Stimulated activated naive B cell treated with anti-CD40 and anti-IgM and Interleukin-4, amounts not matched to agents 10 μg/mL and 1 μg/mL and 100 μg/mL, for 72 hours (primary cell): ENCODE data around the gene RTP1.
A peak's percentile ranks its signal among the peaks of the same experiment; 100 is the strongest.
"Not testable (repeated sequence)": the region's sequence is repeated elsewhere in the genome, so short reads cannot be mapped to it uniquely, and the experiment has no call there.

Source experiments
- ATAC-seq, 2 donors: fragments of 150-1000 bp; cut with Tn5 transposase; replicated peaks; 2 replicates each; pipeline ENCODE4 v1.10.0; 2021; ENCODE audit warnings: moderate library complexity in 1 of 2
- DNase-seq: peaks from one replicate; pipeline ENCODE4 v3.0.0; 2021
- H3K27ac Mint-ChIP-seq: one replicate; pipeline ENCODE4 v1.8.0; 2022; ENCODE audit warnings: mild to moderate bottlenecking, mixed read lengths
- H3K27me3 Mint-ChIP-seq, 2 donors: one replicate each; pipeline ENCODE4 v1.8.0; 2022; ENCODE audit warnings: mixed read lengths in 2 of 2
- H3K36me3 Mint-ChIP-seq, 2 donors: one replicate each; pipeline ENCODE4 v1.8.0; 2022; ENCODE audit warnings: mixed read lengths in 2 of 2, mild to moderate bottlenecking in 1 of 2
- H3K4me1 Mint-ChIP-seq, 2 donors: one replicate each; pipeline ENCODE4 v1.8.0; 2022; ENCODE audit warnings: mixed read lengths in 2 of 2, mild to moderate bottlenecking in 1 of 2
- H3K4me3 Mint-ChIP-seq, 2 donors: one replicate each; pipeline ENCODE4 v1.8.0; 2022; ENCODE audit warnings: mild to moderate bottlenecking in 2 of 2, mixed read lengths in 2 of 2, moderate library complexity in 1 of 2
- H3K9me3 Mint-ChIP-seq, 2 donors: one replicate each; pipeline ENCODE4 v1.8.0; 2022; ENCODE audit warnings: mixed read lengths in 2 of 2, mild to moderate bottlenecking in 1 of 2

Gene RTP1

GRCh38 chr3:187185759-187186158, 11.5 kb upstream of the RTP1 start:
- no peak overlapping the region for H3K27ac Mint-ChIP-seq
- H3K36me3 Mint-ChIP-seq = no peaks in the 10 kb centered on the region
- no peaks in the 10 kb centered on the region for H3K9me3 Mint-ChIP-seq
- H3K4me3 Mint-ChIP-seq = no peak overlapping the region
- peaks cover 67 to 69% of the 10 kb centered on the region in 2 donors for H3K27me3 Mint-ChIP-seq
- H3K4me1 Mint-ChIP-seq = peaks cover 8 to 11% of the 10 kb centered on the region in 2 donors
- no peak for ATAC-seq
- DNase-seq = no peak

DNA sequence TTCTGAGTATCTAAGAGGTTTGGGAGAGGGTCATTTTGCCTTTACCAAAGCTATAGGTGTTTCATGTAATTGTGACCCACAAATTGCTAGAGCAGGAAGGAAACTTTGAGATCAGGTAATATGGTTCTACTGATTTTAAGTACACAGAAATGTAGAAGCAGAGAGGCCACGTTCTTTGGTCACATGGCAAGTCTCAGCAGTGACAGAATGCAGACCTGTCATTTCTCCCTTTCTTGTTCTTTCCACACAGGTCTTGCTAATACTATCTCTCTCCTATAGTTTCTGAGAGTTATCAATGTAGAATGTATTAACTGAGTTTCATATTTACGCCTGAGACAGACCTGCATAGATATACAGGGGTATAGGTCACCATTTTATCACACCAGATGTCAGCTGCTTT, 10.9 kb upstream of the RTP1 start:
- Mint-ChIP-seq H3K4me3 (no peak overlapping the region), H3K9me3 (no peaks in the 10 kb centered on the region), H3K4me1 (peaks cover 8 to 11% of the 10 kb centered on the region in 2 donors), H3K36me3 (no peaks in the 10 kb centered on the region), H3K27me3 (peaks cover 70 to 73% of the 10 kb centered on the region in 2 donors), H3K27ac (no peak overlapping the region)
- DNase-seq (no peak), ATAC-seq (no peak)

DNA sequence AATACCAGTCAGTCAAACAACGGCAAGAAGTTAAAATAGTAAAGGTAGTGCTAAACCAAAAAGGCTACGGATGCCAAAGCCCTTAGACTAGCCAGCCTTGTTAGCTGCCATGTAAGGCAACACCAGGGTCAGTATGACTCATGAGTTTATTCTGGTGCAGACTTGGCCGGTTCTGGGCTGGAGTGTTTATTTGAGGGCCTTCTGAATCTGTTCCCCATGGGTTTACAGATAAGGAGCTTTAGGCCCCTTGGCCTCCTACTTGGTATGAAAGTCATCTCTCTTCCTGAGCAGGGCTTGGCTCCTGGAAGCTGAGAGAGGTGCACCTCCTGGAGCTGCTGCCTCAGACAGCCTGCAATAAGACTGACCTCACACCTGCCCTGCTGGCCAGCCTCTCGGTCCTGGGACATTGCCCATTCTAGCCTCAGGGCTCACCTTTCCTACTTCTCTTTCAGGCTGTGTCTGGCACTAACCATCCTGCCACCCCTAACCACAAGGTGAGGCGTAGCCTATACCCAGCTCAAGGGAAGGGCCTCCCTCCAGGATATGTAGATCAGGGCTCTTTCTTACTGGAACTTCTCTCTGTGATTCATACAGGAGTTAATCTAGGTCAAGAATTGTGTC, 10.4 kb upstream of the RTP1 start:
- Mint-ChIP-seq H3K27ac (no peak overlapping the region), H3K36me3 (no peaks in the 10 kb centered on the region), H3K4me3 (no peak overlapping the region), H3K4me1 (peaks cover 8 to 11% of the 10 kb centered on the region in 2 donors), H3K9me3 (no peaks in the 10 kb centered on the region), H3K27me3 (peaks cover 68 to 73% of the 10 kb centered on the region in 2 donors)
- DNase-seq = no peak
- peak in 1 of 2 donors; percentile 31 for ATAC-seq

DNA sequence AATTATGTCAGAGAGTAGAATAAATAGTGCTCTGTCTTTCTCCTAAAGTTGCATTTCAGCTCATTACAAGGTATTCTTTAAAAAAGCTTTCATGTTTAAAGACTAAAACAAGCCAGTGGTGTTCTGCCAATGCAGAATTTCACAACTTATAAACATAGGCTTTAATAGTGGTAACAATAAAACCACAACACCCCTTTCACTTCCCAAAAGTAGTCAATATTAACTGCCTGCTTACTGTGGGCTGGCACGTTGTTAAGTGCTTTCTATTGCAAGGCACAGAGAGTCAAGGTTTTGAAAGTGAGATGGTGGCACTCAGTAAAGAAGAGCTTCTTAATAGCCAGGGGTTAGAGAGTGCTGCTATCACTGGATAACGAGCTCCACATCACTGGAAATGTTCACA, 8.4 kb upstream of the RTP1 start:
- Mint-ChIP-seq H3K36me3 (no peaks in the 10 kb centered on the region), H3K9me3 (no peaks in the 10 kb centered on the region), H3K27ac (no peak overlapping the region), H3K4me3 (no peak overlapping the region), H3K4me1 (peaks cover 8 to 11% of the 10 kb centered on the region in 2 donors), H3K27me3 (peaks cover 68 to 80% of the 10 kb centered on the region in 2 donors)
- no peak for DNase-seq
- ATAC-seq = peak; percentile 73 to 74

DNA sequence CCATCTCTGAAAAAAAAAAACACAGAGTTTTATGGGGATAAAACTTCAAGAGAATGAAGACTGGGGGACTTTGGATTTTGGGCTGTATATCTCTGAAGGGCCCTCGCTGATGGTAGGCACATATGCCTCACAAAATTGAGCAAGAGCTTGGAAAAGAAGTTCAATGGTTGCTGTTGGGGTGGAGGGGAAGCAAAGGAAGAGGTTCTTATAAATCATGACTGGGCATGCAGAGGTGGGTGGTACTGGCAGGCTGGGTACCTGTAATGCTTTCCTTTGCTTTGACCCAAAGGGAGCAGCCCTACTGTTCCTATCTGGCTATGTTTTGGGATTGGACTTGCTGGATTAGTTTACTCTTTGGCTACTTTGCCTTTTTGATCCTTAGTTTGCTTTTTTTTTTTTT, 6.0 kb upstream of the RTP1 start:
- DNase-seq = no peak
- Mint-ChIP-seq H3K4me3 (no peak overlapping the region), H3K9me3 (no peaks in the 10 kb centered on the region), H3K36me3 (no peaks in the 10 kb centered on the region), H3K27ac (no peak overlapping the region), H3K4me1 (peaks cover 8 to 11% of the 10 kb centered on the region in 2 donors), H3K27me3 (peaks cover 72 to 84% of the 10 kb centered on the region in 2 donors)
- ATAC-seq = no peak

- H3K27ac Mint-ChIP-seq = no peak overlapping the region
- ATAC-seq (no peak), DNase-seq (no peak)
- H3K4me3 Mint-ChIP-seq = no peak overlapping the region
- peaks cover 8 to 11% of the 10 kb centered on the region in 2 donors for H3K4me1 Mint-ChIP-seq
- H3K27me3 Mint-ChIP-seq = peaks cover 63 to 80% of the 10 kb centered on the region in 2 donors
- H3K9me3 Mint-ChIP-seq = no peaks in the 10 kb centered on the region
- H3K36me3 Mint-ChIP-seq = no peaks in the 10 kb centered on the region
These were observed 4.1 kb upstream of the RTP1 start for GRCh38 chr3:187193181-187193580.

DNA sequence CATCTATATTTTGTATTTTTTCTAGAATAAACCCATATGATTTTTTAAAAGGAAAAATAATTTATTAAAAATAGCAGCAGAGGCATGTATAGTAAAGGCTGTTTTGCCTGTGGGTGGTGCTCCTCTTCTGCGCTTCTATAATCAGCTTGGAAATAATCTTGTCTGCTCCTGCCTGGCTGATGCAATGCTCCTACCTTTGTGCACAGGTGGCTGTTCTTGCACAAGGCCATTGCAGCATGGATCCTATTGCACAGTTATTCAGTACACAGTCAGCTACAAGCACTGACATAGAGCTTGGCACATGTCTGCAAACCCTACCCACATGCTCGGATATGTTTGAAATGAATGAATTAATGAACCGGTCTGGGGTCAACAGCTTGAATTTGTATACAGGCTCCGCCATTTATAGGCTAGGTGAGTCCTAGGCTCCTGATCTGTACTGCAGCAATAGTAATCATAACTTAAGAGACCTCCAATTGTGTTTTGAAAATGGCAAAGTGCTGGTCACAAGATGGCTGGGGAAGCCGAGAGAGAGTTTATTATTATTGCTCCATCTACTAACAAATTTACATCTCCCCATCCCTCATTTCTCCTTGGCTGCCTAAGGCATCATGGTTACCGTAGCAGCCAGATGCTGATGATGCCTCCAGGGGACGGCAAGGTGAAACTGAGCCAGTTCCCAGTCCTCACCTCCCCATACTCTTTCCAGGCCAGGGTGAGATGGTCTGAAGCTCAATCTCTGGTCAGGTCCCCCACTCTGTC, 532 bp upstream of the RTP1 start:
- no peaks in the 10 kb centered on the region for H3K36me3 Mint-ChIP-seq
- peaks cover 45 to 67% of the 10 kb centered on the region in 2 donors for H3K27me3 Mint-ChIP-seq
- no peak overlapping the region for H3K4me3 Mint-ChIP-seq
- no peak for DNase-seq
- no peak for ATAC-seq
- no peak overlapping the region for H3K27ac Mint-ChIP-seq
- no peaks in the 10 kb centered on the region for H3K9me3 Mint-ChIP-seq
- no peaks in the 10 kb centered on the region for H3K4me1 Mint-ChIP-seq

DNA sequence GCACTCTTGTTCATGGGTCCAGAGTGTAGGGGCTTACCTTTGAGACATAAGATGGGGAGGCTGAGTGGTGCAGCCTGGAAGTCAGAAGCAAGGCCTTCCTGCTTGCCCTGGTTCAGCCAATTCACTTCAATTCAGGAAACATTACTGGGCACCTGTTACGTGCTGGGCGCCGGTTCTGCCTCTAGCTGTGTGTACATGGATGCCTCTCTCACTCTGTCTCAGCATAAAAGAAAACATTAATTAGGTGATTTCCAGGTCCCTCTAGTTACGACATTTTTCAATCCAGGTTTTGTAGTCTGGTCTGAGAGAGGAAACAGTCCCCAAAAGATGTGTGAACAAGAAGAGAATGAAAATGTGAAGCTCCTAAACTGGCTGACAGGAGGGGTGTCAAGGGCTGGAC, 1.2 kb downstream of the RTP1 start:
- ATAC-seq (no peak), DNase-seq (no peak)
- H3K4me3 Mint-ChIP-seq = no peak overlapping the region
- no peaks in the 10 kb centered on the region for H3K4me1 Mint-ChIP-seq
- H3K36me3 Mint-ChIP-seq = no peaks in the 10 kb centered on the region
- peaks cover 53 to 60% of the 10 kb centered on the region in 2 donors for H3K27me3 Mint-ChIP-seq
- no peak overlapping the region for H3K27ac Mint-ChIP-seq
- H3K9me3 Mint-ChIP-seq = no peaks in the 10 kb centered on the region

DNA sequence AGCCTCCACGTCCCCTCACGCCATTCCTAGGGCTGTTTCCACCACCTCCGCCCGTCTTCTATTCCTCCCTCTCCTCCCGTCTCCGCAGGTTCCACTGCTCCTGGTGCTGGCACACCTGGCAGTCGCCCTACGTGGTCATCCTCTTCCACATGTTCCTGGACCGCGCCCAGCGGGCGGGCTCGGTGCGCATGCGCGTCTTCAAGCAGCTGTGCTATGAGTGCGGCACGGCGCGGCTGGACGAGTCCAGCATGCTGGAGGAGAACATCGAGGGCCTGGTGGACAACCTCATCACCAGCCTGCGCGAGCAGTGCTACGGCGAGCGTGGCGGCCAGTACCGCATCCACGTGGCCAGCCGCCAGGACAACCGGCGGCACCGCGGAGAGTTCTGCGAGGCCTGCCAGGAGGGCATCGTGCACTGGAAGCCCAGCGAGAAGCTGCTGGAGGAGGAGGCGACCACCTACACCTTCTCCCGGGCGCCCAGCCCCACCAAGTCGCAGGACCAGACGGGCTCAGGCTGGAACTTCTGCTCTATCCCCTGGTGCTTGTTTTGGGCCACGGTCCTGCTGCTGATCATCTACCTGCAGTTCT, 2.3 kb downstream of the RTP1 start:
- H3K27ac Mint-ChIP-seq, H3K36me3 Mint-ChIP-seq, ATAC-seq, H3K4me1 Mint-ChIP-seq, H3K4me3 Mint-ChIP-seq, DNase-seq, H3K9me3 Mint-ChIP-seq: not testable (repeated sequence)
- peaks cover 47 to 53% of the 10 kb centered on the region in 2 donors for H3K27me3 Mint-ChIP-seq

DNA sequence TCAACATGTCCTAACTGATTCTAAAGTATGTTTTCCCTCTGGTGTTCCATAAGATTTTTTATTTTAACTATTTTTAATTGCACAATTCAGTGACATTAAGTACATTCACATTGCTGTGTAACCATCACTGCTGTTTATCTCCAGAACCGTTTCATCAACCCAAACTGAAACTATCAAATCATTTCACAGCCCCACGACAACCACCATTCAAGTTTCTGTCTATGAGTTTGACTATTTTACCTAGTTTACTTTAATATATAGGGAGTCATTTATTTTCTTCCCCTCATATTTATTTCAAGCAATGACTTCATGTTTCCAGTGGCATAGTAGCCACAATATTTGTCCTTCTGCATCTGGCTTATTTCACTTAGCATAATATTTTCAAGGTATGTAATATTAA, 8.4 kb downstream of the RTP1 start:
- no peak for ATAC-seq
- peaks cover 0 to 9% of the 10 kb centered on the region in 2 donors for H3K9me3 Mint-ChIP-seq

GRCh38 chr3:187207062-187207461, 9.8 kb downstream of the RTP1 start:
- Mint-ChIP-seq H3K4me1 (no peaks in the 10 kb centered on the region), H3K27me3 (peaks cover 44 to 57% of the 10 kb centered on the region in 2 donors), H3K4me3 (no peak overlapping the region), H3K9me3 (peaks cover 0 to 9% of the 10 kb centered on the region in 2 donors), H3K36me3 (peaks cover 0 to 3% of the 10 kb centered on the region in 2 donors), H3K27ac (no peak overlapping the region)
- DNase-seq (no peak), ATAC-seq (no peak)

More for the DNA sequence above, 8.4 kb downstream of the RTP1 start:
- no peak overlapping the region for H3K27ac Mint-ChIP-seq
- H3K4me3 Mint-ChIP-seq = no peak overlapping the region
- no peak for DNase-seq
- peaks cover 0 to 3% of the 10 kb centered on the region in 2 donors for H3K36me3 Mint-ChIP-seq
- peaks cover 48 to 59% of the 10 kb centered on the region in 2 donors for H3K27me3 Mint-ChIP-seq
- no peaks in the 10 kb centered on the region for H3K4me1 Mint-ChIP-seq

DNA sequence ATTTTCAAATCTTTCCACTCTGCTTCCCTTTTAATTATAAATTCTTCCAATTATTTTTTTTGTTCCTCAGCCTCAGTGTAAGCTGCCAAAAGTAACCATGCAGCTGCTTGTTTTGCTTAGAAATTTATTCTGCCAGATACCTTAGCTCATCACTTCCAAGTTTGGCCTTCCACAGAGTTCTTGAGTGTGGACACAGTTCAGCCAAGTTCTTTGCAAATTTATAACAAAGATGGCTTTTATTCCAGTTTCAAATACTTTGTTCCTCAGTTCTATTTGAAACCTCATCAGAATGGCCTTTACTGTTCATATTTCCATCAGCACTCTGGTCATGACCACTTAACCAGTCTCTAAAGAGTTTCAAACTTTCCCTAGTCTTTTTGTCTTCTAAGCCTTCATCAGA, 10.3 kb downstream of the RTP1 start:
- Mint-ChIP-seq H3K4me1 (no peaks in the 10 kb centered on the region), H3K9me3 (peaks cover 0 to 9% of the 10 kb centered on the region in 2 donors), H3K4me3 (no peak overlapping the region), H3K27ac (no peak overlapping the region), H3K36me3 (peaks cover 0 to 3% of the 10 kb centered on the region in 2 donors), H3K27me3 (peaks cover 38 to 51% of the 10 kb centered on the region in 2 donors)
- DNase-seq (no peak), ATAC-seq (no peak)

DNA sequence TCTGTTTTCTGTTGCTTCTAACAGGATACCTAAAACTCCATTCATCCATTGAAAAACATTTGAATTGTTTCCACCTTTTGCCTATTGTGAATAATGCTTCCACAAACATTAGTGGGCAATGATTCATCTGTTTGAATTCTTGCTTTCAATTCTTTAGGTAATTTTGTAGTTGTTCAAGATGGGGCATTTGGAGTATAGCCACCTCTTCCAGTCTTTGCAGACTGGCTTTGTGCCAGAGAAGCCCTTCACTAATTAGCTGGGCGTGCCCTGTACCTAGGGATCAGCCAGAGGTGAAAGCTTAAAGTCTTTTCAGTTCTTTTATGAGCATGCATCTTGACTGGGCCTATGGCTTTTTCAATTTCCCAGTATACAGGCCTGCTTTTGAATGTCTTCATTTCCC, 10.9 kb downstream of the RTP1 start:
- ATAC-seq (no peak), DNase-seq (no peak)
- peaks cover 35 to 48% of the 10 kb centered on the region in 2 donors for H3K27me3 Mint-ChIP-seq
- H3K4me1 Mint-ChIP-seq = no peaks in the 10 kb centered on the region
- H3K27ac Mint-ChIP-seq = no peak overlapping the region
- peaks cover 0 to 3% of the 10 kb centered on the region in 2 donors for H3K36me3 Mint-ChIP-seq
- peaks cover 0 to 9% of the 10 kb centered on the region in 2 donors for H3K9me3 Mint-ChIP-seq
- H3K4me3 Mint-ChIP-seq = no peak overlapping the region

- Mint-ChIP-seq H3K4me3 (no peak overlapping the region), H3K9me3 (peaks cover 0 to 9% of the 10 kb centered on the region in 2 donors), H3K27me3 (peaks cover 29 to 46% of the 10 kb centered on the region in 2 donors), H3K36me3 (peaks cover 0 to 3% of the 10 kb centered on the region in 2 donors), H3K4me1 (no peaks in the 10 kb centered on the region), H3K27ac (no peak overlapping the region)
- DNase-seq (no peak), ATAC-seq (no peak)
These were observed 12.2 kb downstream of the RTP1 start for GRCh38 chr3:187209491-187209890.

DNA sequence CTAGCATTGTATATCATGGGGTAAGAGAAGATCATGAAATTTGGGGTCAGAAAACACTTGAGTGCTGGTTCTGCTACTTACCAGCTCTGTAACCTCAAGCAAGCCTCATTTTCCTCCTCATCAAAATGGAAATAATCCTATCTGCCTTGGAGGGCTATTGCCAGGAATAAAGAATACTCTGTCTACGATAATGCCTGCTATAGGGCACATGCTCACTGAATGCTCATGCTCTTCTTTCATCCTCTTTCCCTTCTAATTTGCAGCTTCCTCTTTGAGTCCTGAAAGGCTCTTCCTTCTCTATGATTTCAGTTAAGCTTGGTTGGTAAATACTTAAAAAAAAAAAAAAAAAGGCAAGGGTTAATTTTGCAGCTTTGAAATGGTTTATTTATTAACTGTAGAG, 12.8 kb downstream of the RTP1 start:
- no peak for ATAC-seq
- H3K36me3 Mint-ChIP-seq = peaks cover 0 to 3% of the 10 kb centered on the region in 2 donors
- H3K4me1 Mint-ChIP-seq = no peaks in the 10 kb centered on the region
- DNase-seq = no peak
- no peak overlapping the region for H3K27ac Mint-ChIP-seq
- peaks cover 25 to 40% of the 10 kb centered on the region in 2 donors for H3K27me3 Mint-ChIP-seq
- H3K9me3 Mint-ChIP-seq = peaks cover 0 to 9% of the 10 kb centered on the region in 2 donors
- no peak overlapping the region for H3K4me3 Mint-ChIP-seq
